Lower leg skin (tissue), 4 donors: ENCODE measurements around the gene CAP1. TPM values are rescaled to one million over a fixed set of nuclear protein-coding genes. Genes with fewer than 3 reads are reported as not detected.
"Not testable (repeated sequence)": the region's sequence is repeated elsewhere in the genome, so short reads cannot be mapped to it uniquely, and the experiment has no call there.

Experiments
- DNase-seq, 2 donors: peaks; one replicate each; pipeline ENCODE4 v3.0.0-alpha.2; 2019; ENCODE audit warnings: low spot score in 2 of 2
- H3K4me3 ChIP-seq: fragments of 200-600 bp; sonication (generic); 2 replicates; pipeline ENCODE4 v1.5.1; 2017; ENCODE audit warnings: mild to moderate bottlenecking, low read depth; ENCODE audit not compliant: poor library complexity, severe bottlenecking
- CTCF ChIP-seq, 3 donors: fragments of 450-650 bp; IDR thresholded peaks; one replicate each; pipeline ENCODE4 v1.5.1; 2016; ENCODE audit warnings: antibody characterized with exemption in 3 of 3, mild to moderate bottlenecking in 3 of 3, moderate library complexity in 2 of 3
- POLR2A ChIP-seq, 2 donors: fragments of 450-650 bp; IDR thresholded peaks; one replicate each; pipeline ENCODE4 v1.6.1; 2016 to 2017; ENCODE audit warnings: antibody characterized with exemption in 2 of 2, mild to moderate bottlenecking in 1 of 2, moderate library complexity in 1 of 2
- WGBS, 2 donors: methylation state at CpG; one replicate each; pipeline ENCODE4 v1.1.5; 2018; 5-methylcytosine and 5-hydroxymethylcytosine counted together
- intact Hi-C: fragments of 100-400 bp; cut with DNase I; formaldehyde crosslinking; loops from one replicate; pipeline ENCODE4 v1.15.0; 2023; ENCODE audit warnings: low total_unique reads
- total RNA-seq, 4 donors: library from RNA; depleted of rRNA; stranded (reverse); fragments of >200 nt; gene quantifications; one replicate each; pipeline ENCODE4 v1.1.0, GENCODE V29; 2016

The CAP1 gene
- total RNA-seq, 4 donors from 2014 or later = 136 to 173 (median 143) TPM

- no peak for DNase-seq
- intact Hi-C loops = no loop called here
- no peak overlapping the region for H3K4me3 ChIP-seq
- WGBS, 2 donors = 43 to 47% methylated on average over 2 of the region's 2 CpGs
- TF ChIP-seq CTCF (IDR thresholded peaks at IDR 0.05) (no peak), POLR2A (IDR thresholded peaks at IDR 0.05) (no peak)
Measured at GRCh38 chr1:40001456-40001855, 39.1 kb upstream of the CAP1 start.

- no peak for TF ChIP-seq POLR2A (IDR thresholded peaks at IDR 0.05)
- TF ChIP-seq CTCF (IDR thresholded peaks at IDR 0.05) = no peak
- DNase-seq = no peak
- no peak overlapping the region for H3K4me3 ChIP-seq
- WGBS, 2 donors = 80 to 83% methylated on average over 10 of the region's 10 CpGs
- intact Hi-C loops = no loop called here
Measured at GRCh38 chr1:40003156-40004093, 37.1 kb upstream of the CAP1 start.

GRCh38 chr1:40004857-40005256, 35.7 kb upstream of the CAP1 start:
- H3K4me3 ChIP-seq = no peak overlapping the region
- TF ChIP-seq CTCF (IDR thresholded peaks at IDR 0.05) (no peak), POLR2A (IDR thresholded peaks at IDR 0.05) (no peak)
- DNase-seq = no peak
- intact Hi-C loops = no loop called here
- 37 to 47% methylated on average over 2 of the region's 2 CpGs for WGBS, 2 donors

- DNase-seq, intact Hi-C loops, H3K4me3 ChIP-seq: not testable (repeated sequence)
- WGBS, 2 donors = 88 to 94% methylated on average over 3 of the region's 3 CpGs
Measured at GRCh38 chr1:40007481-40008034, 33.0 kb upstream of the CAP1 start.

GRCh38 chr1:40011198-40011597, 29.3 kb upstream of the CAP1 start:
- 93 to 97% methylated on average over 3 of the region's 3 CpGs for WGBS, 2 donors
- no peak for DNase-seq
- no peak overlapping the region for H3K4me3 ChIP-seq
- TF ChIP-seq POLR2A (IDR thresholded peaks at IDR 0.05) (no peak), CTCF (IDR thresholded peaks at IDR 0.05) (no peak)
- intact Hi-C loops = no loop called here

GRCh38 chr1:40014253-40014706, 26.2 kb upstream of the CAP1 start:
- TF ChIP-seq CTCF (IDR thresholded peaks at IDR 0.05) (no peak), POLR2A (IDR thresholded peaks at IDR 0.05) (no peak)
- DNase-seq = no peak
- WGBS, 2 donors = 62 to 64% methylated on average over 3 of the region's 3 CpGs
- intact Hi-C loops = no loop called here
- no peak overlapping the region for H3K4me3 ChIP-seq
